Tibial nerve (tissue), 4 donors: ENCODE results near the gene CIB4. TPM values are rescaled to one million over a fixed set of nuclear protein-coding genes. Genes with fewer than 3 reads are reported as not detected.

Experiments used
- DNase-seq, 2 donors: peaks; one replicate each; pipeline ENCODE4 v3.0.0-alpha.2; 2019; ENCODE audit warnings: low spot score in 2 of 2
- H3K27ac ChIP-seq, 4 donors: fragments of 200-600 bp; sonication (generic) in 3 of 4; one replicate each; pipeline ENCODE4 v1.5.1; 2017 to 2019; ENCODE audit warnings: mild to moderate bottlenecking in 1 of 4
- H3K27me3 ChIP-seq, 2 donors: fragments of 200-600 bp; sonication (generic) in 1 of 2; one replicate each; pipeline versions ENCODE4 v1.5.1 to v1.6.0; 2017 to 2019
- H3K36me3 ChIP-seq, 3 donors: fragments of 200-600 bp; sonication (generic); one replicate each; pipeline ENCODE4 v1.5.1; 2018 to 2019
- H3K4me1 ChIP-seq, 4 donors: fragments of 200-600 bp; sonication (generic) in 3 of 4; one replicate each; pipeline ENCODE4 v1.5.1; 2017 to 2019
- H3K4me3 ChIP-seq, 4 donors: fragments of 200-600 bp; sonication (generic) in 3 of 4; one replicate each; pipeline ENCODE4 v1.5.1; 2017 to 2019; ENCODE audit warnings: mild to moderate bottlenecking in 1 of 4, moderate library complexity in 1 of 4
- H3K9me3 ChIP-seq, 4 donors: fragments of 200-600 bp; sonication (generic) in 3 of 4; one replicate each; pipeline ENCODE4 v1.5.1; 2017 to 2019
- CTCF ChIP-seq, 5 experiments: fragments of 200-600 bp in 3 of 5; fragments of 450-650 bp in 2 of 5; sonication (generic) in 3 of 5; IDR thresholded peaks; one replicate each; pipeline ENCODE4 v1.5.1; 2016 to 2019; ENCODE audit warnings: antibody characterized with exemption in 5 of 5, mild to moderate bottlenecking in 3 of 5, moderate library complexity in 2 of 5
- EP300 ChIP-seq, 2 donors: sonication (generic); formaldehyde crosslinking; IDR thresholded peaks; one replicate each; pipeline ENCODE4 v1.6.1; 2017; ENCODE audit warnings: antibody characterized with exemption in 2 of 2, mild to moderate bottlenecking in 1 of 2
- POLR2A ChIP-seq, 2 donors: fragments of 450-650 bp; IDR thresholded peaks; one replicate each; pipeline ENCODE4 v1.6.1; 2017; ENCODE audit warnings: antibody characterized with exemption in 2 of 2, mild to moderate bottlenecking in 2 of 2, moderate library complexity in 2 of 2
- whole genome bisulfite sequencing, 2 donors: methylation state at CpG; one replicate each; pipeline ENCODE4 v1.1.5; 2018; 5-methylcytosine and 5-hydroxymethylcytosine counted together
- total RNA-seq, 4 donors: library from RNA; depleted of rRNA; stranded (reverse); fragments of >200 nt; gene quantifications; one replicate each; pipeline ENCODE4 v1.1.0, GENCODE V29; 2016

Gene CIB4
- total RNA-seq, 4 donors from 2014 or later: not detected

- DNase-seq: no peak
- Histone ChIP-seq H3K9me3 (no peaks in the 10 kb centered on the region), H3K4me1 (peaks cover 0 to 21% (median 5%) of the 10 kb centered on the region in 4 donors), H3K36me3 (no peaks in the 10 kb centered on the region), H3K27me3 (peaks cover 0 to 49% of the 10 kb centered on the region in 2 donors), H3K4me3 (no peak overlapping the region), H3K27ac (no peak overlapping the region)
- TF ChIP-seq EP300 (IDR thresholded peaks at IDR 0.05): no peak
- WGBS, 2 donors: 77 to 84% methylated on average over 3 of the region's 3 CpGs
These were observed 77.0 kb downstream of the CIB4 start for GRCh38 chr2:26564121-26564644.

GRCh38 chr2:26563686-26564085 lies 77.5 kb downstream of the CIB4 start:
- Histone ChIP-seq H3K36me3 (no peaks in the 10 kb centered on the region), H3K4me3 (no peak overlapping the region), H3K27ac (no peak overlapping the region), H3K27me3 (peaks cover 0 to 54% of the 10 kb centered on the region in 2 donors), H3K9me3 (no peaks in the 10 kb centered on the region), H3K4me1 (peaks cover 0 to 21% (median 5%) of the 10 kb centered on the region in 4 donors)
- DNase-seq: no peak
- TF ChIP-seq EP300 (IDR thresholded peaks at IDR 0.05): no peak
- no peak for TF ChIP-seq CTCF (IDR thresholded peaks at IDR 0.05)
- TF ChIP-seq POLR2A (IDR thresholded peaks at IDR 0.05): no peak
- 84 to 87% methylated on average over 5 of the region's 5 CpGs for WGBS, 2 donors

GRCh38 chr2:26562811-26563645 lies 78.1 kb downstream of the CIB4 start:
- peak overlapping the region in 2 of 4 donors; percentile 23 to 68 for H3K27ac ChIP-seq

DNA sequence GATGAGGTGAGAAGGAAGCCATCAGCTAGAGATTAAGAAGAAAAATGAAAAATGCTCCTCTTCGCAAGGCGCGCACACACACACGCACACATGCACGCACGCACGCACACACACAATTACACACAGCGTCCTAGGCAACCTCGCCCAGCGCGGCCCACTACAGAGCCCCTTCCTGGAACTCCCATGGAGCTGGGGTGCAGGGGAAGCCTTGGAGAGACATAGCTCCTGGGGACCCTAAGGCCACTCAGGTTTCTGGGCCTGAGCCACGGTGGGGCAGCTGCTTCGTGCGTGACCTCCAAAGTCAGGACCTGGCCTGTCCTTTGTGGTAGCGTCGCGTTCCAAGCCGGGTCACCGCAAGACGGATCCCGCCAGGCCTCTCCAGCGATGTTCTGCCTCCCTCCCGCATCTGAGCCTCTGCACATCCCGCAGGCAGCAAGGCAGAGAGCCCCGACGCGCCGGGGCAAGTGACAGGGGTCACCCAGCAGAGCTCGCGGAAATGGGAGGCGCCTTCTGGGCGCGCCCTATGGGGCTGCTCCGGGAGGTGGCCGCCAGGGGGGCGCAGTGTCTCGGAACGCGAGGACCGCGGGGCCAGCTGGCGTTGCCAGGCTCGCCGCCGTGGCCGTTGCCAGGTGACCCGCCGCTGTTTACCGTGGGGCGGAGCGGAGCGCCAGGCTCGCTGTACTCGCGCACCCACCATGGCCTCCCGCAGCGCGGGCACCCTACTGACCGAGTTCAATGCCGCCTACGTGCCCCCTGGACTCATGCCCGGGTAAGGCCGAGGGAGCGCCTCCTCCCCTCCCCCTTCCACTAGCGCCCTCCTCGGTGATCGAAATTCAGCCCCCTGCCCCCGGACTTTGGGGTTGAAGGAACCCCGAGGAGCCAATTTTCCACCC lies 79.0 kb downstream of the CIB4 start:
- H3K9me3 ChIP-seq: no peaks in the 10 kb centered on the region
- no peaks in the 10 kb centered on the region for H3K36me3 ChIP-seq
- 39 to 45% methylated on average over 19 to 28 of the region's 69 CpGs for WGBS, 2 donors
- H3K27me3 ChIP-seq: peaks cover 0 to 69% of the 10 kb centered on the region in 2 donors
- peak overlapping the region; percentile 8 to 49 (median 25) for H3K4me3 ChIP-seq
- peaks cover 0 to 21% (median 5%) of the 10 kb centered on the region in 4 donors for H3K4me1 ChIP-seq
- TF ChIP-seq CTCF (IDR thresholded peaks at IDR 0.05) (peak in 3 of 5 experiments; percentile 33 to 40 (median 34)), EP300 (IDR thresholded peaks at IDR 0.05) (no peak), POLR2A (IDR thresholded peaks at IDR 0.05) (no peak)
- DNase-seq: no peak
- peak overlapping the region in 2 of 4 donors; percentile 23 to 68 for H3K27ac ChIP-seq

More at GRCh38 chr2:26562811-26563645, 78.1 kb downstream of the CIB4 start:
- TF ChIP-seq POLR2A (IDR thresholded peaks at IDR 0.05) (no peak), CTCF (IDR thresholded peaks at IDR 0.05) (no peak), EP300 (IDR thresholded peaks at IDR 0.05) (no peak)
- Histone ChIP-seq H3K36me3 (no peaks in the 10 kb centered on the region), H3K4me3 (peak overlapping the region; percentile 8 to 49 (median 25)), H3K4me1 (peaks cover 0 to 21% (median 5%) of the 10 kb centered on the region in 4 donors), H3K9me3 (no peaks in the 10 kb centered on the region), H3K27me3 (peaks cover 0 to 61% of the 10 kb centered on the region in 2 donors)
- DNase-seq: peak; percentile 11 to 22
- WGBS, 2 donors: 9 to 21% methylated on average over 16 to 28 of the region's 28 CpGs

GRCh38 chr2:26561376-26561775 lies 79.8 kb downstream of the CIB4 start:
- H3K4me1 ChIP-seq: peaks cover 0 to 21% (median 5%) of the 10 kb centered on the region in 4 donors
- no peak overlapping the region for H3K4me3 ChIP-seq
- WGBS, 2 donors: 98% methylated on average over 8 of the region's 8 CpGs
- no peaks in the 10 kb centered on the region for H3K36me3 ChIP-seq
- TF ChIP-seq POLR2A (IDR thresholded peaks at IDR 0.05): no peak
- no peak for TF ChIP-seq EP300 (IDR thresholded peaks at IDR 0.05)
- TF ChIP-seq CTCF (IDR thresholded peaks at IDR 0.05): no peak
- H3K9me3 ChIP-seq: no peaks in the 10 kb centered on the region
- H3K27me3 ChIP-seq: peaks cover 0 to 72% of the 10 kb centered on the region in 2 donors
- DNase-seq: no peak
- H3K27ac ChIP-seq: no peak overlapping the region
